Measurements from ENCODE around the gene CDH7.
A peak's percentile ranks its signal among the peaks of the same experiment; 100 is the strongest.

Gene CDH7, protein sequence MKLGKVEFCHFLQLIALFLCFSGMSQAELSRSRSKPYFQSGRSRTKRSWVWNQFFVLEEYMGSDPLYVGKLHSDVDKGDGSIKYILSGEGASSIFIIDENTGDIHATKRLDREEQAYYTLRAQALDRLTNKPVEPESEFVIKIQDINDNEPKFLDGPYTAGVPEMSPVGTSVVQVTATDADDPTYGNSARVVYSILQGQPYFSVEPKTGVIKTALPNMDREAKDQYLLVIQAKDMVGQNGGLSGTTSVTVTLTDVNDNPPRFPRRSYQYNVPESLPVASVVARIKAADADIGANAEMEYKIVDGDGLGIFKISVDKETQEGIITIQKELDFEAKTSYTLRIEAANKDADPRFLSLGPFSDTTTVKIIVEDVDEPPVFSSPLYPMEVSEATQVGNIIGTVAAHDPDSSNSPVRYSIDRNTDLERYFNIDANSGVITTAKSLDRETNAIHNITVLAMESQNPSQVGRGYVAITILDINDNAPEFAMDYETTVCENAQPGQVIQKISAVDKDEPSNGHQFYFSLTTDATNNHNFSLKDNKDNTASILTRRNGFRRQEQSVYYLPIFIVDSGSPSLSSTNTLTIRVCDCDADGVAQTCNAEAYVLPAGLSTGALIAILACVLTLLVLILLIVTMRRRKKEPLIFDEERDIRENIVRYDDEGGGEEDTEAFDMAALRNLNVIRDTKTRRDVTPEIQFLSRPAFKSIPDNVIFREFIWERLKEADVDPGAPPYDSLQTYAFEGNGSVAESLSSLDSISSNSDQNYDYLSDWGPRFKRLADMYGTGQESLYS

GRCh38 chr18:65750389-65751154 lies at the start of gene CDH7:
CDH7 (plus strand) TSS chr18:65751012; CDS start chr18:65762843, 11,831 bp downstream.
- peak; percentile 94 for DNase-seq

- DNase-seq, result no peak
These were observed 46.8 kb upstream of the CDH7 start for GRCh38 chr18:65704046-65704445.

- no peak for DNase-seq
These were observed 44.2 kb upstream of the CDH7 start for GRCh38 chr18:65706646-65707045.

DNA sequence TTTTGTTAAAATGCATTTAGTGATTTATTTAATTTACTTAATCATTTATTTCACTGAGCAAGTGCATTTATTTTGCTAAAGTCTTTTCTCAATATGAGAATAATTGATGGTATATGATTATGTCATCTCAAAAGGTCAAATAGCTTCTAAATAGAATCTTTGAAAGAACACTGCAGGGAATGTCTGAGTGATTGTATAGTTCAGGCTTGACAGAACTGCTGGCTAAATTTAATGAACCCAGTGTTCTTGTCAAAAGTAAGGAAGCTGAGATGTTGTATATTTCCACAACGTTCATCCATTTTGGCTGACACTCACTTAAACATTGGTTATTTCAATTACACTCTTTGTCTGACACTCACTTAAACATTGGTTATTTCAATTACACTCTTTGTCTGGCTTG lies 39.3 kb upstream of the CDH7 start:
- no peak for DNase-seq

DNA sequence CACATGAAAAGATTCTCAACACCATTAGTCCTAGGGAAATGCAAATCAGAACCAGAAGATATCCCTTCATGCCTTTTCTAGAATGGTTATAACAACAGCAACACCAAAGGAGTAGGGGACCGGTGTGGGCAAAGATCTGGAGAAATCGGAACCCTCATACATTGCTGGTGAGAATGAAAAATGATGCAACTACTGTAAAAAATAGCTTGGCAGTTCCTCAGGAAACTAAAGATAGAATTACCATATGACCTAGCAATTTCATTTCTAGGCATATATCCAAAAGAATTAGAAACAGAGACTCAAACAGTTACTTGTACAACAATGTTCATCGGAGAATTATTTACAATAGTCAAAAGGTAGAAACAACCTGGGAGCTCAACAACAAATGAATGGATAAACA lies 29.2 kb upstream of the CDH7 start:
- no peak for DNase-seq

GRCh38 chr18:65725251-65726050 lies 25.4 kb upstream of the CDH7 start:
- DNase-seq, result peak; percentile 41

GRCh38 chr18:65735155-65735554 lies 15.7 kb upstream of the CDH7 start:
- no peak for DNase-seq

GRCh38 chr18:65737471-65737955 lies 13.3 kb upstream of the CDH7 start:
- peak; percentile 56 for DNase-seq

DNA sequence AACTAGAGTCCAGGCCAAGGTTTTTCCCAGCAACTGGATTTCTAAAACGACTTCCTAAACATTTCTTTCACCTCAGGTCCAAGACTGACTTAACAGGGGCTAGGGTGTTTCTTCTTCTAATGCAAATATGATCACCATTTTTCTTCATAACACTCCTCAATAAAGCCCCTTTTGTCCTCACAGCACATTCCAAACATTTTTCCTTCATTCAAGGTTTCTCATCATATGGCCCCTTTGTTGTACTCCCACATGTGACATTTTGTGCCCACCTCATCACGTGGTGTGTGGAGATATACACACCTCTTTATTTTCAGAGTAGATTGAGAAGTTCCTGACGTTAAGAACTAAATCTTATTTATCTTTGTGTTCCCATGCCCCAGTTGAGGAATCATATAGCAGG lies 3.9 kb upstream of the CDH7 start:
- no peak for DNase-seq

- DNase-seq, result no peak
These were observed 2.5 kb upstream of the CDH7 start for GRCh38 chr18:65748321-65748720.

DNA sequence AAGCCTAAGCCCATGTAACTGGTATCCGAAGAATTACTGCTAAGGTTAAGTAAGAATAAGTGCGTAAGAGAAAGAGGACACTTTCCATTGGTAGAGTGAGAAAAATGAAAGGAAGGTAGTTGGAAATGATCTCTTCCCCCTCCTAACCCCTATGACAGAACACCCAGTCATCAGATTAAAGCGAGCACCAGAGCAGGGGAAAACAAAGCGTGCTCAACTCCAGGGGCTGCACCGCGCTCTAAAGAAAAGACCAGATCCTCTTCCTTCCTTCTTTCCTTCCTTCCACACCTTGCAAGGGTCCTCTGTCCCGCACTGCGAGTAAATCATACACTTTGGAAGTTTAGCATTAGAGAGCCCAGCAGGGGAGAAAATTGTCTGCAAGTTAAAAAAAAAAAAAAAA lies 971 bp upstream of the CDH7 start:
- DNase-seq, result no peak

- no peak for DNase-seq
These were observed 608 bp downstream of the CDH7 start for GRCh38 chr18:65751155-65752085.

DNA sequence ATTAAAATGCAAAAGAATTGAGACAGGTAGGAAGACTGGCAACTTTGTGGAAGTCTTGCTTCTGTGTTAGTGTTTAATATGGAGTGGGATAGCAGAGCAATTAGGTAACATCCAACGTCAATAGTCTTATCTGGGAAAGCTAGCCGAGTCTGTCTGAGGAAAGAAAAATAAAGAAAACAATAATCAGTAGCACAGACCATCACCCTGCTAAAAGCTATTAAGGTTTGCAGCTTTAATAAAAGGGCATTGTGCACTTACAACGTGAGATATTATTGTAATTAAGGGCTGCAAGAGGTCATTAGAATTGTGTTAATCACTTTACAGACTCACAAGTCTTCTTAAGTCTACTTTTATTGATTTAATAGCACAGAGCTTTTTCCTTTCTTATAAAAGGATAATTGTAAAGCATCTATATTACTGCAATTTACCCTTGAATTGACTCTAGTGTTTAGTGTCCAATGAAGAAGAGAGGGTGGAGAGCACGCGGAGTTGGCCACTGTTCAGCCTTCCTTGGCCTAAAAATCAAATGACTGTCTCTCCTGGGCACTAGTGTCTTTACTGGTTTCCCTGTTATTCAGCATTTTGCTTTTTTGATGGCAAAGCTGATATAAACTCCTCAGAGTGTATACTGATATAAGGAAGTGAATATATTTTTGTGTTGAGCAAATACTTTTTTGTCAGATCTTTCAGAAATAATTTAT lies 2.0 kb downstream of the CDH7 start:
- peak; percentile 16 for DNase-seq

DNA sequence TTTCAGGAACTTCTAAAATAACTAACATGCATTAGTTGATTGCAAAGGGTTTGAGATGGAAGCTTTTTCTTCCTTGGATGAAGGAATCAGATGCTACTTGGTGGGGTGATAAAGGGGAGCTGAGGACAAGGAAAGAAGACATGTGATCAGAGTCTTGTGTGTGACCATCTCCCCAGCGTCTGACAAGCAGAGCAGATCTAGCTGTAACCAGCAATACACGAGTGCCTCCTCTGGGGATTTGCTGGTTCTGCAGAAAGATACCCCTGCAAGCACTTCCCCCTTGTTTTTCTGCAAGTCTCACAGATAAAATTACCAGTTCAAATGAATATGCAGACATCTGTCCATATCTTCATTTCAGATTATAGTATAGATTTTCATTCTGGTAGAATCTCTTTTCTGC lies 2.7 kb downstream of the CDH7 start:
- peak; percentile 76 for DNase-seq

DNA sequence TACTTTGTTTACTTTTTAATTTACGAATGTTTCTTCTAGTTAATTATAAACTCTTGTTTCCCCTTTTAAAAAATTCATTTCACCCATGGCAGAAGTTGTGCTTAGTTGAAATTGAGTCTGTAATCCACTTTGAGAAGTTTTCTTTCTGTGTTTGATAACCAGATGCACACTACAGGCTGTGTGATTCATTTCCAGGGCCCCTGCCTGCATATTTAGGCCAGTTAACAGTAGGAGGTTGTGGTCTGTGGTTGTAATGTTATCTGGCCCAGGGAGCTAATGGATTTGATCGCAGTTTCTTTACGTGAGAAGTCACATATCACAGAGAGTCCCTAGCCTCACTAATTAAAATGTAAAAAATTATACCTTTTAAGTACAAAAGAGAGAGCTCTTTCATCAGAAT lies 3.3 kb downstream of the CDH7 start:
- peak; percentile 36 for DNase-seq

- no peak for DNase-seq
These were observed 4.8 kb downstream of the CDH7 start for GRCh38 chr18:65755616-65756015.

DNA sequence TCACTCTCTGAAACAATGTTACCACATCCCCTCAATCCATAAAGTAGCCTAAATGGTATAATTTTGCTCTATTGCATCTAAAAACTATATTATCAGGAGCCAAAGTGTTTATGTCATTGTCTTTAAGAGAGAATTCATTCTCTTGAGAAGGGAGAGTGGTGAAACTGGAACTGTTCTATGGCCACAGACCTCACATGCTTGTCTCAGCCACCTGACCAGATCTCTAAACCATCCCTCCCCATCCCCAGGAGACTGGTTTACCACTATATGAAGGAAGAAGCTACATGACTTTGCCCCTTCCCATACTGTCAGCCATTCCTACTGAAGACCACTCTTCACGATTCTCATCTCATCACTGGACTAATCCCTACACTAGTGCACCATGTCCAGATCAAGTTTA lies 9.6 kb downstream of the CDH7 start:
- no peak for DNase-seq

GRCh38 chr18:65761636-65762295 lies 11.0 kb downstream of the CDH7 start:
- no peak for DNase-seq

DNA sequence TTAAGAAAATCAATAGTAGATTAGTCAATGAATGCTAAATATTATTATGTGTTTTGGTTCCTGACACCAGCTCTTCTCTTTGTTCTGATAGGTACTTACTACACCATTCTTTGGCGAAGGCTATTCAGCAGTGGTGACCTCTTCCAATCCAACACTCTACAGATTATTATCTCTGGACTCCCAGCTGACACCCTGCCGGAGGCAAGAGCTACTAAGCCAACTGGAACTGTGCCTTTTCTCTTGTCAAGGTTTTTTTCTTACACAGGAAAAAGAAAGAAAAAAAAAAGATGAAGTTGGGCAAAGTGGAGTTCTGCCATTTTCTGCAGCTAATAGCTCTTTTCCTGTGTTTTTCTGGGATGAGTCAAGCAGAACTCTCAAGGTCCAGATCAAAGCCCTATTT lies 11.7 kb downstream of the CDH7 start:
- DNase-seq, result no peak

DNA sequence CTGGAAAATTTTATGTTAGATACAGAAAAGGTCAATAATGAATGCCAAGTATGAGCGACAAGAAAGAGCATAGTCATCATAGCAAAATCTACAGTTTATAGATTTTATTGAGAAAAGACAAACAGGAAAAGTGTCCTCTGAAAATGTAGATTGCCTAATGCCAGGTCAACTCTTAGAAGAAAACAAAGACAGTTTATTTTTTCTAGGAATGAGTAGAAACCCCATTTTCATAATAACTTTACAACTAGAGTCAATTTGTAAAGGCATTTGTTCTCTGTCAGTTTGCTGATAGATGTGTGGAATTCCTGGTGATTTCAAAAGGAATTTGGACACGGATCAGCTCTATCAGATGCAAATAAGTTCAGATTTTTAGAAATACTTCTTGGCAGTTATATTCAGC lies 16.6 kb downstream of the CDH7 start:
- DNase-seq, result no peak
